ENCODE measurements around the gene SETBP1.

SETBP1 gene

DNA sequence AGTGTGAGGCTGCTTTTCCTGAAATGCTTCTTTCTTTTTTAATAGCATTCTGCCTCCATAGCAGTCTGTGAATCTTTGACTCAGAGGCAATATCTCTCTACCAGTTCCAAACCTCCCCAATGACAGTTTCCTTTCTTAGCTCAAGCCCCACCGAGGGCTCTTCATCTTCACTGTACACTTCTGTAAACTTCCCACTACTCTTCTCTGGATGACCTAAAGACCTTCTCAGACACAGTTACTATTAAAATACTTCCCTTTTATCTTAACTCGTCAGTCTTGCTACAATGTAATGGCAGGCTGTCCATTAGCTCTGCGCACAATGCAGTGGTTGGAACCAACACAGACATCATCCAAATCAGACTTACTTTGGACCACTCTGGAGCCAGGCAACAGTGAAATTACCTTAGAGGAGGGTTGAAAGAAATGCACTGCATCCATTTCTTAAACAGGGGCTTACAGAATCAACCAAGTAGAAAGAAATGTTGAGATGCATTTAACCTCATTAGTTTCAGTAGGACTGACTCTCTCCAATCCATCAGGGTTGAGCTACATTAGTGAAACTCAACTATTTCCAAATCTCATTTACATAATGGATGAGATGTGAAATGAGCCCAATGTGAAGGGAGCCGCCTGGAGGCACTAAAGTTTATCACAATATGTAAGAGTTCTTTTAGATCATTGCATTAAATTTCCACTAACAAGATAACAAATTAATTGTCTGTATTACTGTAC, 343.8 kb downstream of the SETBP1 start:
- no peak for DNase-seq (ENCODE audit: low read depth in 2 of 2)

DNA sequence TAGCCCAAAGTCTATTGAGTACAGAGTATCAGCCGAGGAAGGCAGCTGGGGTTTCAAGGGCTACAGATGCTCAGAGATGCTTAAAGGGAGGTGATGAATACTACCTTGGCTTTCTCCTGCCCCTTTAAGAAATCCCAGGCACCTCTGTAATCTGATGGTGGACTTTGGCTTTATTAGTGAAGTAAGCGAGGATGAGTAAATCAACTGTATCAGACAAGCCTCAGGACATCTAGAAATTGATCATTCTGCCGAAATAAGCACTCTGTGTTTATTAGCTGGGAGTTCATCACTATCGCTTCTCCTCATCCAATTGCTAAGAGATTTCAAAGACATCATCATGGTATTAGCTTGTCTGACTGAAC, 344.4 kb downstream of the SETBP1 start:
- no peak for DNase-seq (ENCODE audit: low read depth in 2 of 2)

DNA sequence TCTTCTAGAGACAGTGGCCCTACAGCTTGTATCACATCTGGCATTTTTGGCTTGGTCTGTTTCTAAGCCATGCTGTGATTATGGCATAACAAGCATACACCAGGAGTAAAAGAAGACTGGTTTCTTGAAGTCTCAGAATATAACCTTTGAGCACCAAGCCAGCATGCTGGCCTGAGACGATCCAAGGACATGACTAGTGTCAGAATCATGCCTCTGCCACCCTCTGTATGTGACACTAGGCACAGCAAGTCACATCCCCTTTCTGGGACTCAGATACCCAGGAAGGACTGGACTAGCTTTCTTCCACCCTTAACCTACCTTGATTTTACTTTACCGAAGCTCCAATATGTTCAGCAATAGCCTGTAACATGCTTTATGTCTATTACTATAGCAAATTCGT, 345.5 kb downstream of the SETBP1 start:
- DNase-seq (ENCODE audit: low read depth in 2 of 2), result no peak

DNA sequence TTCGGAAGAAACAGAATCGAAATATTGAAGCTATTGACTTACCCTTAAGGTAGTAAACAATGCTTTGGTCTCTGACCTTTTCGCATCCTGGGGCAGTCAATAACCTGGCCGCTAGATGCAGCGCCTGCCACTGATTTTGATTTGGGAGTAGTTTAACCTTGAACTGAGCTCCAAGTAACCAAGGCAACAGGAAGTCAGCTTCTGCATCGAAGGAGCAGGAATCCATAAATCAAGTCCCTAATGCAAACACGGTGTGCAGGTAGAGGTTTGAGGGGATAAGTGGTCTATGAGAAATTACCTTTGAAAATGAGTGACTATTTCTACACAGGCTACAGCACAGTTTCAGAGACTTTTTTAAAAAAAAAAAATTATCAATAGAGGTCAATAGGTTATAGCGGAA, 353.5 kb downstream of the SETBP1 start:
- no peak for DNase-seq (ENCODE audit: low read depth in 2 of 2)

DNA sequence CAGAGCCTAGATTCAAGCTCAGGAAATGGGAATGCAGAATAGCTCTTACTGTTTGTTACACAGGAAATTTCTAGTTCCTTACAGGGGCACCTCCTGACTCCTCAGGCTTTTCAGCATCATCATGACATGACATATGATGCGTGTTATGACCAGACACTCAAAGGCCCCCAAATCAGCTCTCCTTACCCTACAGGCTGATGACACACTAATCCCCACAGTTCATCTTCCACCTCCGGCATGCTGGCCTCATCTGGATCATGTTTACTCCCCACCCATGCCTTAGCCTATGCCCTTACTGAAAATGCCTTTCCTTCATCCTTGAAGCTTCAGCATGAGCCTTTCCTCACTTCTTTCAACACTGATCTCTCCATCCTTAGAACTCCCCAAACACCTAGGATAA, 356.9 kb downstream of the SETBP1 start:
- no peak for DNase-seq (ENCODE audit: low read depth in 2 of 2)

- no peak for DNase-seq (ENCODE audit: low read depth in 2 of 2)
These were observed 358.7 kb downstream of the SETBP1 start for GRCh38 chr18:45039376-45039775.

DNA sequence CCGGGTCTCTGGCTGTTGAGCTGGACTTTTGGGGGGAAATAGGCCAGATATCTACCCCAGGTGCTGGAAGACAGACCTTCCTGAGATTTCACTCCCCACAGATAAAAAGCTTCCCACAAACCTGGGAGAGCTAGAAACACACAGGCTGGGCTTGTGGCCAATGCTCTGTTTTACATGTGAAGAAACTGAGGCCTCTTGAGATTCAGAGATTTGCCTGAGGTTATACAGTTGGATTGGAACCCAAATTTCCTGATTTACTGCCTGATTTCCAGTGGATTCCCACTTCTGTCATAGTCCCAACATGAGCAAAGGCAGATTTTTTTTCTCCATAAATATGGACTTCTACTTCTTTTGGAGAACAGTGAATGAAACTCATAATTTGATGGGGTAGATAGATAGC, 360.2 kb downstream of the SETBP1 start:
- DNase-seq (ENCODE audit: low read depth in 2 of 2), result no peak

DNA sequence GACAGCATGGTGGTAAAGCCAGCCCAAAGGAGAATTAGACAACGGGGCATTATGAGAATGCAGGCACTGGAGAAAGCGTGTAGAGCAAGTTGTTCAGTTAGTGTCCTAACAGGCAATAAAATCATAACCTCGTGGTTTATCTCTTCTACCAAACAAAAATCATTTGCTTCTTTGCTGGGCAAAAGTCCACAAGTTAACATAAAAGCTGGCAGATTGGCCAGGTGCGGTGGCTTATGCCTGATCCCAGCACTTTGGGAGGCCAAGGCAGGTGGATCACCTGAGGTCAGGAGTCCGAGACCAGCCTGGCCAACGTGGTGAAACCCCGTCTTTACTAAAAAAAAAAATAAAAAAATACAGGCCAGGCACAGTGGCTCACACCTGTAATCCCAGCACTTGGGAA, 364.1 kb downstream of the SETBP1 start:
- DNase-seq (ENCODE audit: low read depth in 2 of 2), result no peak

- DNase-seq (ENCODE audit: low read depth in 2 of 2), result no peak
These were observed 365.5 kb downstream of the SETBP1 start for GRCh38 chr18:45046228-45046627.

- no peak for DNase-seq (ENCODE audit: low read depth in 2 of 2)
These were observed 366.3 kb downstream of the SETBP1 start for GRCh38 chr18:45046961-45047360.

DNA sequence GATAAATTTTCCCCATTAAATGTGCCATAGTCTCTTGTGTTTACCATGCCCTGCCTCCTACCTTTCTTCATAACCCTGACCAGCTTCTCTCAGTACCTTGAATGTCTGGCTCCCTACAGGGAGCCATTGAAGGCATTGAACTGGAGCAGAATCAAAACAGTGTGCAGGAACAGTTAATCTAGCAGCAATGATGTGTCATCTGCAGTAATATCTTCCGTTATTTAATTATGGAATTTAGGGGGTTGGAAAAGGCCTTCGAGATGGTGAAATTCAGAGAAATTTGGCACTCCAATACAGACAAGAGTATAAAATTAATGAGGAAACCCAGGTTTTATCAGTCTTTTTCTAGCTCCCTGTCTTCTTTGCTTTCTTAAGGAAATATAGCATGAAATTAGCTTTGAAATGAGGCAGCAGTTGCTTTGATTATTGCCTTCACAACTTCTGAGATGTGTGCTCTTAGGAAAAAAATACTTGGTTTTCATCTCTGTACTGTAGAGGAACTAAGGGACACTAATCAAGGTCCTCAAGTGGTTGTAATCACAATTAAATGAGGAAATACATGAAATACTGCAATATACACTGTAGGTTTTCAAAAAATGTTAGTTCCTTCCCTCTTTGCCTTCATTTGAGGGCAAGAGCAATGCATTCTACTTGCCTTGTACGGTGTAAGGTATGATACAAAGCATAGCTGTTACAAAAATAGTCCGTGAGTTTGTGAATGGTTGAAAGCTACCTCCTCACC, 369.1 kb downstream of the SETBP1 start:
- no peak for DNase-seq (ENCODE audit: low read depth in 2 of 2)

- no peak for DNase-seq (ENCODE audit: low read depth in 2 of 2)
These were observed 370.3 kb downstream of the SETBP1 start for GRCh38 chr18:45050712-45051601.

DNA sequence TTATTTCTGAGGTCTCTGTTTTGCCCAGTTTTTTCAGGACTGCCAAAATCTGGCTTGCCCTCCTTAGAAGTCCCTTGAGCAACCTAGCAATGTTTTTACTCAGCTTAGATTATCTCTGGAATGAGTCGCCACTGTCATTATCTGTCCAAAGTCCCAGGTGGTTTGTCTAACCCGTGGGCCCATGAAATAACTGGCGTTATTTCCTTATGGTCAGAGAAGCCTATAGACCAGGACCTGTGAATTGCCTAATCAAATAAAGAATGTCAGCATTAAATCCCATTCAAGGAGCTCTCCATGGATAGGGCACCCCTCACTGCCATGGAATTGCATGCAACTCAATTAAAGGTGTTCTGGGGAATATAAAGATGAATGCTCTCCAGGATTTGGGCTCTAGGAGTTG, 373.9 kb downstream of the SETBP1 start:
- no peak for DNase-seq (ENCODE audit: low read depth in 2 of 2)

DNA sequence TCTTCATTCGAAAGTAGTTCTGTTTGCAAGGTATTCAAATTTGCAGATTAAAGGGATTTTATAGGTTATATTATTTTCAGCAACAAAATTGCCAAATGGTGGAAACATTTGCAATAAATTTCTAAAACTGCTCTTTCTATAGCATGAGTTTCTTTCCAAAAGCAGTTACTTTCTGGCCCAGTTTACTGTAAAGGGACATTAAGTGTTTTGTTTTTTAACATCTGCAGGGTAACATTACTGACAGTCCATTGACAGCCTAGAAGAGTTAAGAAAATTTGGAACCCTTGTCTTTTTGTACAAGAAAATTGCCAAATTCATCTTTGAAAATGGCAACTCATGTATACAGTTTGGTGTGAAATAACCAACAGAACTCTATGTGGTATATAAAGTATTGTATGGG, 375.1 kb downstream of the SETBP1 start:
- no peak for DNase-seq (ENCODE audit: low read depth in 2 of 2)

DNA sequence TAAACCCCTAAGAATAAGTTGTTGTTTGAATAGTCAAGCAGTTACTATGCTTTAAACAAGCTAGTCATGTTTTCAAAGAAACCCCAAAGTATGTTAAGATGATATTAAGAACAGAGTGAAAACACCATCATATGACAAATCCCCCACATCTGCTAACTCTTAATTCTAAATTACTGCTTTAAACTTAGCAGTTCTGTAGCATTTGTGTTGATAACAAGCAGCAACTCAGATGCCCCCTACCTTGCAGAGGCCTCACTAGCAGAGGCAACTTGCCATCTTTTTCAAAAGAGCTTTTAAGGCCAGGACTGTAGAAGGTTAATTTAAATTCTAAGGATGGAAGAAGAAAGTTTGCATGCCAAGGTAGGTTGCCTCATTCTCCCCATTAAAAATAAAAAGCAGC, 376.2 kb downstream of the SETBP1 start:
- DNase-seq (ENCODE audit: low read depth in 2 of 2), result no peak

- DNase-seq (ENCODE audit: low read depth in 2 of 2), result no peak
These were observed 377.4 kb downstream of the SETBP1 start for GRCh38 chr18:45057955-45058600.

DNA sequence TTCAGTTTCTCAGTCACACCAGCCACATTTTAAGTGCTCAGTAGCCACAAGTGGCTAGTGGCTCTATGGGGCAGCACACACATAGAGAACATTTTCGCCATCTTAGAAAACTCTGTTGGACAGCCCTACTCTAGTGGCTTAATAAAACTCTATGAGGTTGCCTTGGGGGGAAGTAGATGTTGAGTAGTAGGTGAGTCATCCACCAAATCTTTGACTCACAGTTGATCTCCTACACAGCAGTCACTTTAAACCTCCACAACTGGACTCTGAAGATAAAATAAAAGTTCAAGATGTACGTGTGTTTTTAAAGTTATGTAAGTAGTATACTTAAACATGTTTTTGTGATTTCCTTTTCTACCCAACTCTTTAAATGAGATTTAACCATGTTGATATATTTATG, 379.0 kb downstream of the SETBP1 start:
- no peak for DNase-seq (ENCODE audit: low read depth in 2 of 2)

GRCh38 chr18:45060102-45060501, 379.4 kb downstream of the SETBP1 start:
- no peak for DNase-seq (ENCODE audit: low read depth in 2 of 2)

GRCh38 chr18:45061359-45061758, 380.7 kb downstream of the SETBP1 start:
- DNase-seq (ENCODE audit: low read depth in 2 of 2), result no peak

- no peak for DNase-seq (ENCODE audit: low read depth in 2 of 2)
These were observed 382.8 kb downstream of the SETBP1 start for GRCh38 chr18:45063246-45064038.

DNA sequence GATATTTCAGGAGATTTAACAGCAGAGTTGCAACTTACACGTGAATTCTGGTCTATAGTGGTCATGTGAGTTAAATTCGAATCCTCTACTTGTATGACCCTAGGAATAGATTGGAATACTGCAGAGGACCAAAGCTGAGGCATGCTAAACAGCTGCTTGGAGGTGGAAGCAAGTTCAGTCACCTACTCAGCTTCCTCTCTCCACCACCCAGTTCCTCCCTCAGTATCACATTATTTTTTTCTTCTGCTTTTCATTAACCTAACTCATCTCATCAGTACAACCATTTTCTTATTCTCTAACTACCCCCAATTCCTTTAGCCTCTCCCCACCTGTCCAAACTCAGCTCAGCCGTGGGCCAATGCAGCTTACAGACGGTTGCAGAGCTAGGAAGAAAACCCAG, 385.5 kb downstream of the SETBP1 start:
- DNase-seq (ENCODE audit: low read depth in 2 of 2), result no peak
